GM06990 (cell line): ENCODE measurements around the gene HIP1.

Experiments used
- DNase-seq: peaks from one replicate; pipeline ENCODE4 v3.0.0-alpha.2; 2011; ENCODE audit not compliant: insufficient read length; ENCODE audit errors: extremely low read depth
- H3K27me3 ChIP-seq: replicated peaks from 2 replicates; pipeline ENCODE4 v1.6.0; 2011; ENCODE audit warnings: low read length; ENCODE audit not compliant: control insufficient read depth, insufficient read depth
- H3K36me3 ChIP-seq: 2 replicates; pipeline ENCODE4 v1.5.1; 2011; ENCODE audit warnings: low read length; ENCODE audit not compliant: control insufficient read depth, insufficient read depth
- H3K4me3 ChIP-seq: replicated peaks from 2 replicates; pipeline ENCODE4 v1.5.1; 2011; ENCODE audit warnings: low read depth, mild to moderate bottlenecking, control low read depth, low read length
- CTCF ChIP-seq: IDR thresholded peaks from 2 replicates; pipeline ENCODE4 v1.5.1; 2011; ENCODE audit warnings: low read length, control low read depth, mild to moderate bottlenecking, inconsistent platforms; ENCODE audit not compliant: insufficient read depth, poor library complexity, severe bottlenecking

The HIP1 gene

DNA sequence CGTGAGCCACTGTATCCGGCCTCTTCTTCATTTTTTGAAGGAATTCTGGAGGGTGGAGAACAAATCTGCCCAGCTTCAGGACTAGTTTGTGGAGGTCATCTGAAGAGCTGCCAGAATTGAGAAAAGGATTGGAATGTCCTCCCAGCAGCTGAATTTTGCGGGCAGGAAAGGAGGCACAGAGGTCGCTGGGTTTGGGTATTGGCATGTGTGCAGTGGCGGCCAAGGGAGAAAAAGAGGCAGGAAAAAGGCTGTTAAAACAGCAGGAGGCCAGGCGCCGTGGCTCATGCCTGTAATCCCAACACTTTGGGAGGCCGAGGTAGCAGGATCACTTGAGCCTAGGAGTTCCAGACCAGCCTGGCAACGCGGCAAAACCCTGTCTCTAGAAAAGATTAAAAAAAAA, 80.4 kb downstream of the HIP1 start:
- H3K27me3 ChIP-seq = no peaks in the 10 kb centered on the region
- H3K36me3 ChIP-seq = no peaks in the 10 kb centered on the region
- no peak for DNase-seq
- TF ChIP-seq CTCF = no peak
- no peak overlapping the region for H3K4me3 ChIP-seq

- no peaks in the 10 kb centered on the region for H3K36me3 ChIP-seq
- no peak overlapping the region for H3K4me3 ChIP-seq
- no peaks in the 10 kb centered on the region for H3K27me3 ChIP-seq
- no peak for DNase-seq
- no peak for TF ChIP-seq CTCF
These were observed 80.9 kb downstream of the HIP1 start for GRCh38 chr7:75657866-75658265.

- H3K27me3 ChIP-seq = no peaks in the 10 kb centered on the region
- TF ChIP-seq CTCF = no peak
- no peak for DNase-seq
These were observed 82.0 kb downstream of the HIP1 start for GRCh38 chr7:75656740-75657139.

DNA sequence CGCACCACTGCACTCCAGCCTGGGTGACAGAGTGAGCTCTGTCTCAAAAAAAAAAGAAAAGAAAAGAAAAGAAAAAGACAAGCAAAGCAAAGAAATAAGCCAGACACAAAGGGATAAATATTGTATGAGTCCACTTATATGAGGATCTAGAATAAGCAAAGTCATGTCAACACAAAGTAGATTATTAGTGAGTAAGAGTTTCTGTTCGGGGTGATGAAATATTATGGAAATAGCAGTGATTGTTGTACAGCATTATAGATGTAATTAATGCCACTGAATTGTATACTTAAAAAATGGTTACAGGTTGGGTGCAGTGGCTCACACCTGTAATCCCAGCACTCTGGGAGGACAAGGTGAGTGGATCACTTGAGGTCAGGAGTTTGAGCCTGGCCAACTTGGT, 83.2 kb downstream of the HIP1 start:
- TF ChIP-seq CTCF = no peak
- Histone ChIP-seq H3K36me3 (no peaks in the 10 kb centered on the region), H3K27me3 (no peaks in the 10 kb centered on the region), H3K4me3 (no peak overlapping the region)
- DNase-seq = no peak

More at GRCh38 chr7:75656740-75657139, 82.0 kb downstream of the HIP1 start:
- Histone ChIP-seq H3K36me3 (no peaks in the 10 kb centered on the region), H3K4me3 (no peak overlapping the region)

DNA sequence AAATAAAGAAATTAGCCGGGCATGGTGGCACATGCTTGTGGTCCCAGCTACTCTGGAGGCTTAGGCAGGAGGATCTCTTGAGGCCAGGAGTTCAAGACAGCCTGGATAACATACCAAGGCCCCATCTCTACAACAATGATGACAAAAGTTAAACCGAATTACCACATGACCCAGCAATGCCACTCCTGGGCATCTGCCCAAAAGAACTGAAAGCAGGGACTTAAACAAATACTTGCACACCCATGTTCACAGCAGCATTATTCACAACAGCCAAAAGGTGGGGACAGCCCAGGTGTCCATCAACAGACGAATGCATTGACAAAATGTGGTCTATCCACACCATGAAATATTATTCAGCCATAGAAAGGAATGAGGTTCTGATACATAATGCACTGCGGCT, 83.9 kb downstream of the HIP1 start:
- no peaks in the 10 kb centered on the region for H3K27me3 ChIP-seq
- H3K36me3 ChIP-seq = no peaks in the 10 kb centered on the region
- no peak for TF ChIP-seq CTCF
- no peak for DNase-seq
- H3K4me3 ChIP-seq = no peak overlapping the region

GRCh38 chr7:75653651-75654050, 85.1 kb downstream of the HIP1 start:
- H3K4me3 ChIP-seq = no peak overlapping the region
- no peak for TF ChIP-seq CTCF
- H3K27me3 ChIP-seq = no peaks in the 10 kb centered on the region
- no peaks in the 10 kb centered on the region for H3K36me3 ChIP-seq
- no peak for DNase-seq
